Measurements from ENCODE around the gene MPZL1.

The MPZL1 gene

GRCh38 chr1:167739752-167740151 is 18.0 kb downstream of the MPZL1 start:
- TF ChIP-seq TAF1 (IDR thresholded peaks at IDR 0.05; ENCODE audit: low read depth) (no peak), RAD21 (IDR thresholded peaks at IDR 0.05; ENCODE audit: low read depth) (no peak), MAX (IDR thresholded peaks at IDR 0.05) (no peak), TEAD4 (IDR thresholded peaks at IDR 0.05) (no peak), YY1 (IDR thresholded peaks at IDR 0.05; ENCODE audit: low read depth) (no peak), FOXM1 (IDR thresholded peaks at IDR 0.05; ENCODE audit: borderline replicate concordance, low read depth) (no peak), TCF12 (IDR thresholded peaks at IDR 0.05; ENCODE audit: low read depth) (no peak), CEBPB (IDR thresholded peaks at IDR 0.05) (no peak), CREB1 (IDR thresholded peaks at IDR 0.05; ENCODE audit: low read depth) (no peak), EGR1 (IDR thresholded peaks at IDR 0.05) (no peak), REST (IDR thresholded peaks at IDR 0.05; ENCODE audit: low read depth) (no peak), EP300 (IDR thresholded peaks at IDR 0.05; ENCODE audit: borderline replicate concordance) (no peak), USF1 (IDR thresholded peaks at IDR 0.05) (no peak)

GRCh38 chr1:167741103-167741502 is 19.3 kb downstream of the MPZL1 start:
- TF ChIP-seq TEAD4 (IDR thresholded peaks at IDR 0.05) = peak; percentile 17; the same call in 1 of the 2 replicates

GRCh38 chr1:167744901-167745300 is 23.1 kb downstream of the MPZL1 start:
- TF ChIP-seq MAX (IDR thresholded peaks at IDR 0.05) = no peak
- no peak for TF ChIP-seq REST (IDR thresholded peaks at IDR 0.05; ENCODE audit: low read depth)
- no peak for TF ChIP-seq YY1 (IDR thresholded peaks at IDR 0.05; ENCODE audit: low read depth)
- no peak for TF ChIP-seq CREB1 (IDR thresholded peaks at IDR 0.05; ENCODE audit: low read depth)
- no peak for TF ChIP-seq EP300 (IDR thresholded peaks at IDR 0.05; ENCODE audit: borderline replicate concordance)
- TF ChIP-seq TEAD4 (IDR thresholded peaks at IDR 0.05) = no peak
- no peak for TF ChIP-seq USF1 (IDR thresholded peaks at IDR 0.05)
- no peak for TF ChIP-seq NFIC (IDR thresholded peaks at IDR 0.05)
- no peak for TF ChIP-seq ZBTB7A (IDR thresholded peaks at IDR 0.05; ENCODE audit: low read depth)
- no peak for TF ChIP-seq CEBPB (IDR thresholded peaks at IDR 0.05)
- TF ChIP-seq RAD21 (IDR thresholded peaks at IDR 0.05; ENCODE audit: low read depth) = no peak
- TF ChIP-seq TAF1 (IDR thresholded peaks at IDR 0.05; ENCODE audit: low read depth) = no peak
- TF ChIP-seq FOXM1 (IDR thresholded peaks at IDR 0.05; ENCODE audit: borderline replicate concordance, low read depth) = no peak

- TF ChIP-seq USF1 (IDR thresholded peaks at IDR 0.05) (no peak), MAX (IDR thresholded peaks at IDR 0.05) (no peak), TCF12 (IDR thresholded peaks at IDR 0.05; ENCODE audit: low read depth) (no peak), NFIC (IDR thresholded peaks at IDR 0.05) (no peak), EP300 (IDR thresholded peaks at IDR 0.05; ENCODE audit: borderline replicate concordance) (no peak), YY1 (IDR thresholded peaks at IDR 0.05; ENCODE audit: low read depth) (no peak), FOXM1 (IDR thresholded peaks at IDR 0.05; ENCODE audit: borderline replicate concordance, low read depth) (no peak), CREB1 (IDR thresholded peaks at IDR 0.05; ENCODE audit: low read depth) (no peak), TEAD4 (IDR thresholded peaks at IDR 0.05) (no peak), EGR1 (IDR thresholded peaks at IDR 0.05) (no peak), RAD21 (IDR thresholded peaks at IDR 0.05; ENCODE audit: low read depth) (no peak), REST (IDR thresholded peaks at IDR 0.05; ENCODE audit: low read depth) (no peak), CEBPB (IDR thresholded peaks at IDR 0.05) (no peak), TAF1 (IDR thresholded peaks at IDR 0.05; ENCODE audit: low read depth) (no peak), ZBTB7A (IDR thresholded peaks at IDR 0.05; ENCODE audit: low read depth) (no peak)
Measured at GRCh38 chr1:167746013-167746672, 24.4 kb downstream of the MPZL1 start.
